SK-N-MC (cell line): ENCODE measurements around the gene NBEAL1.

Experiments
- EZH2 ChIP-seq: fragments of 200-600 bp; sonication (generic); IDR thresholded peaks from one replicate; pipeline ENCODE4 v1.6.1; 2017; ENCODE audit warnings: antibody characterized with exemption
- FOXP2 ChIP-seq: optimal IDR thresholded peaks from 2 replicates; pipeline ENCODE3; 2011; ENCODE audit warnings: mild to moderate bottlenecking, moderate library complexity; ENCODE audit not compliant: insufficient read depth; ENCODE audit errors: extremely low read length, control extremely low read depth
- POLR2AphosphoS5 ChIP-seq: IDR thresholded peaks from 2 replicates; pipeline ENCODE4 v1.6.1; 2012; ENCODE audit warnings: mild to moderate bottlenecking, low read depth, low read length, borderline replicate concordance

- TF ChIP-seq EZH2 (no peak), POLR2AphosphoS5 (no peak), FOXP2 (no peak)
Observed at GRCh38 chr2:202976809-202977208, 37.9 kb upstream of the NBEAL1 start.
